Large intestine (tissue), 3 donors: Measurements from ENCODE around the gene CES4A. TPM values are rescaled to one million over a fixed set of nuclear protein-coding genes. Genes with fewer than 3 reads are reported as not detected.
"Not testable (repeated sequence)": the region's sequence is repeated elsewhere in the genome, so short reads cannot be mapped to it uniquely, and the experiment has no call there.

Source experiments
- DNase-seq, 2 donors: peaks; one replicate each; pipeline versions ENCODE4 v3.0.0 to v3.0.0-alpha.2; 2013
- H3K27ac ChIP-seq: one replicate; pipeline ENCODE4 v1.5.1; 2013; ENCODE audit warnings: low read length
- H3K27me3 ChIP-seq: 2 replicates; pipeline ENCODE4 v1.6.1; 2013; ENCODE audit warnings: low read length; ENCODE audit not compliant: control insufficient read depth, insufficient read depth
- H3K36me3 ChIP-seq: 2 replicates; pipeline ENCODE4 v1.6.1; 2013; ENCODE audit warnings: low read length; ENCODE audit not compliant: control insufficient read depth, insufficient read depth
- H3K4me1 ChIP-seq: one replicate; pipeline ENCODE4 v1.6.1; 2013; ENCODE audit warnings: low read length; ENCODE audit not compliant: control insufficient read depth, insufficient read depth
- H3K4me3 ChIP-seq: one replicate; pipeline ENCODE4 v1.5.1; 2013; ENCODE audit warnings: low read length
- H3K9me3 ChIP-seq: one replicate; pipeline ENCODE4 v1.6.1; 2013; ENCODE audit warnings: mild to moderate bottlenecking, low read depth, low read length, moderate library complexity; ENCODE audit not compliant: control insufficient read depth
- WGBS: methylation state at CpG from one replicate; pipeline ENCODE4 v1.1.5; 2013; ENCODE audit warnings: low lambda C conversion rate; ENCODE audit not compliant: insufficient coverage; 5-methylcytosine and 5-hydroxymethylcytosine counted together
- polyA plus RNA-seq: library from polyadenylated mRNA; unstranded; fragments of 120-200 nt; gene quantifications from one replicate; pipeline ENCODE4 v1.2.1, GENCODE V29; 2013

CES4A gene
- polyA plus RNA-seq, 1 donor: 23.5 TPM

DNA sequence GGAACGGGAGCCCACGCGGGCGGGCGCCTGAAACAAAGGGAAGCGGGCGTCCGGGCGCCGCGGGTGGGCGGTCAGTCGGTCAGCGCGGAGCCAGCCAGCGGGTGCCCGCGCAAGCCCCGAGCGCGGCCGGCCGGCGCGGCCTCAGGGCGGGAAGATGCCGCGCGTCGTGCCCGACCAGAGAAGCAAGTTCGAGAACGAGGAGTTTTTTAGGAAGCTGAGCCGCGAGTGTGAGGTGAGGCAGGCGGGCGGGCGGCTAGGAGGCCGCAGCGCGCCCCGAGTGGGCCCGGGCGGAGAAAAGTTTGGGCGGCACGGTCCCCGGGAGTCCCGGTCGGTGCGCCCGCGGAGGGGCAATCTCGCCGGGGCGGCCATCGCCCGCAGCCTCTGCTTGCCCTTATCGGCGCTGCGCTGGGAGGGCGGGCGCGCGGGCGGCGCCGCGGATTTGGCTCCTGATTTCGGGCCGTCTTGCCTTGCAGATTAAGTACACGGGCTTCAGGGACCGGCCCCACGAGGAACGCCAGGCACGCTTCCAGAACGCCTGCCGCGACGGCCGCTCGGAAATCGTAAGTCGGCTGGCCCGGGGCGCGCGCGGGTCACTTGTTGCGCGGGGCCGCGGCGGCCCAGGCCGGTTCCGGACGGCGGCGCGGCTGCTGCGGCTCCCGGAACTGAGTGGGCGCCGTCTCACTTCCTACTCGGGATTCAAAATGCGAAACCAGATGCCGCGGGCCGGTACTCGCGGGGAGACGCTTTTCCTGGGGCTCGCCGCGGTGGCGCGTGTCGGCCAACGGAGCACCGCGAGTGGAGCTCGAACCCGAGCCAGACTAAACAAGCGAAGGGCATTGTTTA, 41.1 kb downstream of the CES4A start:
- Histone ChIP-seq H3K4me1 (peaks cover 9% of the 10 kb centered on the region), H3K27me3 (no peaks in the 10 kb centered on the region), H3K4me3 (peak overlapping the region; percentile 78), H3K9me3 (no peaks in the 10 kb centered on the region), H3K36me3 (peaks cover 2% of the 10 kb centered on the region), H3K27ac (peak overlapping the region; percentile 84)
- DNase-seq: peak; percentile 45 to 77
- WGBS: no CpG with 5 or more reads among the region's 123 CpGs

DNA sequence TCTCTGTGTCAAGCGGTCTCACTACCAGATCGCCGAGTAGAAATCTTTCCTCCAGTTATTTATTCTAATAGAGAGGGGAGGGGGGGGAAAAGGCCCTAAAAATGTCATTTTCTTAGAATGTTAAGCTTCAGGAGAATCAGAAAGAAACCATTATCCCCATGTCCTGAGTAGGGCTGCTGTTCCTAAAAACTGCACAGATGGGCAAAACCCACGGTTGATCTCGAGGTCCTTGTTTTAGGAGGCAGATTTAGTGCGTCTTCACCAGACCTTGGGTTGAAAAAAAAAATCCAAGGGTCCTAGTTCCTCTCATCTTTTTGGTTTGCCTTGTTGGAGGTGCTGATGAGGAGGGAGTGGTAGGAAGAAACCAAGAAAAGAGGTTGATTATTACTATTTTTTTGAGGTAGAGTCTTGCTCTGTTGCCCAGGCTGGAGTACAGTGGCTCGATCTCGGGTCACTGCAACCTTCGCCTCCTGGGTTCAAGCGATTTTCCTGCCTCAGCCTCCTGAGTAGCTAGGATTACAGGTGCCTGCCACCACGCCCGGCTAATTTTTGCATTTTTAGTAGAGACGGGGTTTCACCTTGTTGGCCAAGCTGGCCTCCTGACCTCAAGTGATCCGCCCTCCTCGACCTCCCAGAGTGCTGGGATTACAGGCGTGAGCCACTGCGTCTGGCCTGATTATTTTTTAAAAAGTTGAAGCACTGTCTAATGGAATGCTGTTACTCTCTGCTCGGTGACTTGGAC, 42.0 kb downstream of the CES4A start:
- peaks cover 3% of the 10 kb centered on the region for H3K4me1 ChIP-seq
- H3K4me3 ChIP-seq: peak overlapping the region; percentile 78
- WGBS: 100% methylated on average over 1 of the region's 18 CpGs

DNA sequence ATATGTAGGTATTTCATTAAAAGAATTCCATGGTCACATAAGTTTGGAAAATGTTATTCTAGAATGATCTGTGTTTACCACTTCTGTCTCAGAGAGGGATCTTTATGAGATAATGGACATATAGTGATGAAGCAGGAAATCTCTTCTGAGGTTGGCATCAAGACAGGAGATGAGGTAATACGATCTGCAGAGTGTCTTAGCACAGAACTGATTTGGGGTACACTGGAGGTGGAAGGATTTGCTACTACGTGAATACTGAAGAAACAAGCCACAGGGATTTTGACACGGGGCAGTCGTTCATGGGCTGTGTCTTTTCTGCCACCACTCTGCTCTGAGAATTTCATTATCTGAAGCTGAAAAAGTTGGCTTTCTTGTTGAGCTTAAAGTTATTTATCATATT, 46.1 kb downstream of the CES4A start:
- no peaks in the 10 kb centered on the region for H3K27me3 ChIP-seq
- no peaks in the 10 kb centered on the region for H3K4me1 ChIP-seq
- H3K4me3 ChIP-seq: no peak overlapping the region
- no peaks in the 10 kb centered on the region for H3K9me3 ChIP-seq
- WGBS: 100% methylated on average over 1 of the region's 4 CpGs
- no peak for DNase-seq
- no peak overlapping the region for H3K27ac ChIP-seq
- H3K36me3 ChIP-seq: peaks cover 5% of the 10 kb centered on the region

More for the DNA sequence above, 42.0 kb downstream of the CES4A start:
- Histone ChIP-seq H3K27ac (peak overlapping the region; percentile 84), H3K27me3 (no peaks in the 10 kb centered on the region), H3K9me3 (no peaks in the 10 kb centered on the region), H3K36me3 (peaks cover 5% of the 10 kb centered on the region)
- DNase-seq: no peak

DNA sequence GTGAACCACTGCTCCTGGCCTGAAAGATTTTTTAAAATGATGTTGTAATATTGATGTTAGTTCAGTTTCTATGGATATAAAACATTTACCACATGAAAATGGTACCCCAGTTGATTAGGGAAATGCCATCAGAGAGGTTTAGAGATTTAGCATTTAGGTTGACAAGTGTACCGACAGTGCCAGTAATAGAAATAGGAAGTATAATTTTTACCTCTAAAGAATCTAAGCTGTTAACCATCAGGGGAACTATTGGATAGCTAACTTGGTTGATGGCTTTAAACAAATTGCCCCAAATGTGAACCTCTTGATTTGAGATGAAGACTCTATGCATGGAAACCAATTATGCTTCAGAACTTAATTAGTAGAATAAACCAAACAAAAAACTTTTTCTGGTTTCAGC, 47.0 kb downstream of the CES4A start:
- WGBS: no CpG with 5 or more reads among the region's 1 CpG
- no peak overlapping the region for H3K27ac ChIP-seq
- no peaks in the 10 kb centered on the region for H3K27me3 ChIP-seq
- H3K9me3 ChIP-seq: no peaks in the 10 kb centered on the region
- no peak for DNase-seq
- H3K4me3 ChIP-seq: no peak overlapping the region
- peaks cover 5% of the 10 kb centered on the region for H3K36me3 ChIP-seq
- no peaks in the 10 kb centered on the region for H3K4me1 ChIP-seq

DNA sequence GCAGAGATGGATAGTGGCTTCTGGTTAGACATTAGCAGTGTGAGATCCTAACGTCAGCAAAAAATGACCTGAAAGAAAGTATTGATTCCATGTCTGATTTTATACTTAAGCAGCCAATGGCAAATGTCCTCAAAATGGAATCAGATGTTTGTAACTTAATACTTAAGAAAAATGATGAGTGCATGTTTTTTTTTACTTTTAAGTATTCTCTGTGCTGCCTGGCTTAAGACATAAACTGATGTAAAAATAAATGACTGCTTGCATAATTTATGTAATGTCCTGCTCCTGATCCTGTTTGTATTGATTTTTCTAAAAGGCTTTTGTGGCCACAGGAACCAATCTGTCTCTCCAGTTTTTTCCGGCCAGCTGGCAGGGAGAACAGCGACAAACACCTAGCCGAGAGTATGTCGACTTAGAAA, 47.9 kb downstream of the CES4A start:
- Histone ChIP-seq H3K9me3 (no peaks in the 10 kb centered on the region), H3K27ac (no peak overlapping the region), H3K36me3 (peaks cover 9% of the 10 kb centered on the region), H3K27me3 (no peaks in the 10 kb centered on the region), H3K4me3 (no peak overlapping the region), H3K4me1 (no peaks in the 10 kb centered on the region)
- no peak for DNase-seq
- no CpG with 5 or more reads among the region's 5 CpGs for WGBS

DNA sequence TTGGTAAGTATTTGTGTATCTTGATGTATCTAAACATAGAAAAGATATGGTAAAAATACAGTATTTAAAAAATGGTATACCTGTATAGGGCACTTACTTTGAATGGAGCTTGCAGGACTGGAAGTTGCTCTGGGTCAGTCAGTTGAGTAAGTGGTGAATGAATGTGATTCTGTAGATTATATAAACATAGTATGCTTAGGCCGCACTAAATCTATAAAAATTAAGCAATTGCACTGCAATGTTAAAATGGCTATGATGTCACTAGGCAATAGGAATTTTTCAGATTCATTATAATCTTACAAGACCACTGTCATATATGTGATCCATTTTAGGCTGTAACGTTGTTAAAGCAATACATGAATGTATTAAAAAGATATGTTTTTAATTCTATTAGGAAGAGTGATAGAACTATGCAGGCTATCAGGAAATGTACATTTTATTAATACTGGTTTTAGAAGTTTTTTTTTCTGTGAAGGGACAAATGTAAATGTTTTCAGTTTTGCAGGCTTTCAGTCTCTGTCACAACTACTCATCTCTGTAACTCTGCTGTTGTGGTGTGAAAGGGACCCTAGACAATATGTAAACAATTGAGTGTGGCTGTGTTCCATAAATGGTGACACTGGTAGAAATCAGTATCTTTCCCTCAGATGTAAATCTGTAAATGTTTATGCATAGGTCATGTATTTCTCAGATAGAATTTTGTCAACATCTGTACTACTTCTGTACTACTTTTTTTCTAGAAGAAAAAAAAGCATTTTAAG, 51.1 kb downstream of the CES4A start:
- 80% methylated on average over 1 of the region's 2 CpGs for WGBS
- H3K27ac ChIP-seq: no peak overlapping the region
- peaks cover 12% of the 10 kb centered on the region for H3K36me3 ChIP-seq
- no peak for DNase-seq
- H3K4me3 ChIP-seq: no peak overlapping the region
- H3K27me3 ChIP-seq: no peaks in the 10 kb centered on the region
- H3K9me3 ChIP-seq: no peaks in the 10 kb centered on the region
- H3K4me1 ChIP-seq: no peaks in the 10 kb centered on the region

DNA sequence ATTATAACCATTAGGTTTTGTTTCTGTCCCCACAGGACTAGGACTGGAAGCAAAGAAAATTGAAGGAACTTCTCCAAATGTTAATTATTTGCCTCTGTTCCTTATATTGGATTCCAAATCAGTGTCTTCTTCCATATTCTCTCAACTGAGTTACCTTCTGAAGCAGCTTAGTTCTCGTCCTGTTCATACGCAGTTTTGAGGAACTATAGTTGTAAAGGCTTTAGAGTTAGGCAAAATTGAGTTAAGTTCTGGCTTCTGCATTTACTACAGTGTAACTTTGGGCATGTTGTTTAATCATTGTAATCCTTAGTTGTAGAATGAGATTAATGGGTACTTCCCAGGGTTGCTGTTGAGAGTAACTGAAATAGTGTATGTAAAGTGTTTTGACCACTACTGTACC, 51.8 kb downstream of the CES4A start:
- Histone ChIP-seq H3K27me3 (no peaks in the 10 kb centered on the region), H3K4me1 (no peaks in the 10 kb centered on the region), H3K27ac (no peak overlapping the region), H3K36me3 (peaks cover 9% of the 10 kb centered on the region), H3K4me3 (no peak overlapping the region), H3K9me3 (no peaks in the 10 kb centered on the region)
- no CpG with 5 or more reads among the region's 2 CpGs for WGBS
- no peak for DNase-seq

DNA sequence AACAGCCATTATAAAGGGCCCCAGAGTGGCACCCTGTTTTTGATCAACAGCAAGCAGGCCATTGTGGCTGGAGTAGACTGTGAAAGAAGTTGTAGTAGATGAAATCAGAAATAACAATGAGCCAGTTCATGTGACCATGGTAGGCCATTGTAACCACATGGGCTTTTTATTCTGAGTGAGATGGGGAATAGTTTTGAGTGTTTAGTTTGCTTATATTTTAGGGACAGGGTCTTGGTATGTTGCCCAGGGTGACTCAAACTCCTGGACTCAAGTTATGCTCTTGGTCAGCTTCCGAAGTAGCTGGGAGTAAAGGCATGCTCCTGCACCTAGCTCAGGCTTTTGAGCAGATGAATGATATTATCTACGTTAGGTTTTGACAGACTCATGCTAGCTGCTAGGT, 52.5 kb downstream of the CES4A start:
- Histone ChIP-seq H3K27me3 (no peaks in the 10 kb centered on the region), H3K36me3 (peaks cover 9% of the 10 kb centered on the region), H3K9me3 (no peaks in the 10 kb centered on the region), H3K27ac (no peak overlapping the region), H3K4me3 (no peak overlapping the region), H3K4me1 (no peaks in the 10 kb centered on the region)
- DNase-seq: no peak
- WGBS: no CpG with 5 or more reads among the region's 2 CpGs

DNA sequence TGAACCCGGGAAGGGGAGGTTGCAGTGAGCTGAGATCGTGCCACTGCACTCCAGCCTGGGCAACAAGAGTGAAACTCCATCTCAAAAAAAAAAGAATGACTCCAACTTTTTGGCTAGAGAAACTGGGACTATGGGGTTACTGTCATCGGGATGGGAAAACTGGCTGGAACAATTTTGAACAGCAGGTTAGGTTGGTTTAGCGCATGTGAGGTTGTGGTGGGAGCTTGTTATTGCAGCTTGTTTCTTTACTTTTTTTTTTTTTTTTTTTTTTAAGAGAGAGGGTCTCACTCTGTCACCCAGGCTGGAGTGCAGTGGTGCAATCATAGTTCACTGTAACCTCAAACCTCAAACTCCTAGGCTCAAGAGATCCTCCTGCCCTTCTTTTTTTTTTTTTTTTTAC, 53.1 kb downstream of the CES4A start:
- 100% methylated on average over 1 of the region's 4 CpGs for WGBS
- not testable (repeated sequence) for H3K4me1 ChIP-seq, H3K4me3 ChIP-seq

DNA sequence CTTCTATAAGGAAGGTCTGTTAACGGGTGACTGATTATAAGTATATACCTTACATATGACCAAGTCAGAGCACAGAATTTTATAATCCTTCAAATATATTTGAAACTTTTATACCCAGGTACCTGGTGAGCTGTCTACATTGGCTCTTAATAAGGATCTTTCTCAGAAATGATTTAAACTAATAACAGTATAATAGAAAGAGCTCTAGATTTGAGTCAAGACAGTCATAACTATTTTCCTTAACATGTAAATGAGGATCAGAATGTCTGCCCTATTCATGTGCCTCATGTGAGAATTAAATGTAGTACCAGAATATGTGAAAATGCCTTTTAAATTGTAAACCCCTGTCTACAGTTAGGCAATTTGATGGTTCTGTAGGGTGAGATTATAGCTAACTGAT, 55.0 kb downstream of the CES4A start:
- H3K4me1 ChIP-seq: no peaks in the 10 kb centered on the region
- DNase-seq: no peak
- H3K27me3 ChIP-seq: no peaks in the 10 kb centered on the region
- no CpG with 5 or more reads among the region's 1 CpG for WGBS
- peaks cover 12% of the 10 kb centered on the region for H3K36me3 ChIP-seq
- no peak overlapping the region for H3K4me3 ChIP-seq
- no peak overlapping the region for H3K27ac ChIP-seq
- H3K9me3 ChIP-seq: no peaks in the 10 kb centered on the region

More for the DNA sequence above, 53.1 kb downstream of the CES4A start:
- peaks cover 12% of the 10 kb centered on the region for H3K36me3 ChIP-seq
- not testable (repeated sequence) for H3K9me3 ChIP-seq, H3K27me3 ChIP-seq, H3K27ac ChIP-seq, DNase-seq
